ENCODE results near the gene HECTD4.

The HECTD4 gene

GRCh38 chr12:112308161-112308560 is 74.1 kb downstream of the HECTD4 start:
- H3K4me3 ChIP-seq (ENCODE audit: low read depth, low read length) = no peak overlapping the region
- in situ Hi-C loops (cut with HindIII; ENCODE audit: low sequenced_read_pairs) = no loop called here
- TF ChIP-seq, protein P1, sequence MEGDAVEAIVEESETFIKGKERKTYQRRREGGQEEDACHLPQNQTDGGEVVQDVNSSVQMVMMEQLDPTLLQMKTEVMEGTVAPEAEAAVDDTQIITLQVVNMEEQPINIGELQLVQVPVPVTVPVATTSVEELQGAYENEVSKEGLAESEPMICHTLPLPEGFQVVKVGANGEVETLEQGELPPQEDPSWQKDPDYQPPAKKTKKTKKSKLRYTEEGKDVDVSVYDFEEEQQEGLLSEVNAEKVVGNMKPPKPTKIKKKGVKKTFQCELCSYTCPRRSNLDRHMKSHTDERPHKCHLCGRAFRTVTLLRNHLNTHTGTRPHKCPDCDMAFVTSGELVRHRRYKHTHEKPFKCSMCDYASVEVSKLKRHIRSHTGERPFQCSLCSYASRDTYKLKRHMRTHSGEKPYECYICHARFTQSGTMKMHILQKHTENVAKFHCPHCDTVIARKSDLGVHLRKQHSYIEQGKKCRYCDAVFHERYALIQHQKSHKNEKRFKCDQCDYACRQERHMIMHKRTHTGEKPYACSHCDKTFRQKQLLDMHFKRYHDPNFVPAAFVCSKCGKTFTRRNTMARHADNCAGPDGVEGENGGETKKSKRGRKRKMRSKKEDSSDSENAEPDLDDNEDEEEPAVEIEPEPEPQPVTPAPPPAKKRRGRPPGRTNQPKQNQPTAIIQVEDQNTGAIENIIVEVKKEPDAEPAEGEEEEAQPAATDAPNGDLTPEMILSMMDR (IDR thresholded peaks at IDR 0.05; ENCODE audit: low read depth, low read length) = no peak
- no peak for DNase-seq (ENCODE audit: low read depth, low spot score)

DNA sequence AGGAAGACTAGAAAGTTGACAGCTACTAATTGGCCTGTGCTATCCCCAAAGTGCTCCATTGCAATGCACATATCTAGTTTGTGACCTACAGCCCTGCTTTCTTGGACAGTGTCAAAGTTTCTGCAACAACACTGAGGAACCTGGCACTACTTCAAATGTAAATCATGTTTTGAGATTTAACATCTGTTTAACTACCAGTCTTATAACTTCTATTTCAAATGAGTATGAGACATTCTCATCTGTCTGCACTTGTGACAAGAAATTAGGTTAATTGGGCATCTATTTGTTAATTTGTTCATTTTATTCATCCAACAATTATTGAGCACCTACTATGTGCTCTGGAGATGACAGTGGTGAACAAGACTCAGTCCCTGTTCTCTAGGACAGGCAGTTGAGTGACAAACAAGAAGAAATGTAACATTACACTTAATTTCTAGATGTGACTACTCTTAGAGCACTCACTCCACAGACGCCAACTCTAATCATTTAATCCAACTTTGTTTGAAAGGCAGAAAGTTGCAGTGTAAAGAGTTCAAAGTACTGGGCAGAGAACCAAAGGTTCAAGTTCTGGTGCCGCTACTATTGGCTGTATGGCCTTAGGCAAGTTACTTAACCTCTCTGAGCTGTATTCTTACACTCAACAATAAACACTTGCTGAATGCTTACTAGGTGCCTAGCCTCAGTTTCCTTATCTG is 74.8 kb downstream of the HECTD4 start:
- in situ Hi-C loops (cut with HindIII; ENCODE audit: low sequenced_read_pairs) = no loop called here
- TF ChIP-seq, protein P1 (IDR thresholded peaks at IDR 0.05; ENCODE audit: low read depth, low read length) = no peak

DNA sequence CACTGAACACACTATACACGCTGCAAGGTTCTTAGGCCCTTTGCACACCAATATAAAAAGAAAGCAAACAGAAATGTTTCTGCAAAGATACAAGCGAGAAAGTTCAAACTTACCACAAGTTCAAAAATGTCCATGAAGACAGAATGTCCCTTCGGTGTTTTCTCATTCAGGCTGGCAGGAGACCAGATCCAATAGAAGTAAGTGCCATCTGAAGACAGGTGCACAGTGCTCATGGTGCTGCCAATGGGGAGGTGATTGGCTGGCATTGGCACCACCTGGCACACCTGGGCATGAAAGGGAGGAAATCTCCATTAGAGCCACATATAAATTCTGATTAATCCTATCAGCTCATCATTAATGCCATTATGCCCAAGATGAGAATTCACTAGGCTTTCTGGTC is 76.3 kb downstream of the HECTD4 start:
- in situ Hi-C loops (cut with HindIII; ENCODE audit: low sequenced_read_pairs) = no loop called here
- TF ChIP-seq, protein P1 (IDR thresholded peaks at IDR 0.05; ENCODE audit: low read depth, low read length) = no peak

More for the DNA sequence above, 74.8 kb downstream of the HECTD4 start:
- no peak overlapping the region for H3K4me3 ChIP-seq (ENCODE audit: low read depth, low read length)
- no peak for DNase-seq (ENCODE audit: low read depth, low spot score)

DNA sequence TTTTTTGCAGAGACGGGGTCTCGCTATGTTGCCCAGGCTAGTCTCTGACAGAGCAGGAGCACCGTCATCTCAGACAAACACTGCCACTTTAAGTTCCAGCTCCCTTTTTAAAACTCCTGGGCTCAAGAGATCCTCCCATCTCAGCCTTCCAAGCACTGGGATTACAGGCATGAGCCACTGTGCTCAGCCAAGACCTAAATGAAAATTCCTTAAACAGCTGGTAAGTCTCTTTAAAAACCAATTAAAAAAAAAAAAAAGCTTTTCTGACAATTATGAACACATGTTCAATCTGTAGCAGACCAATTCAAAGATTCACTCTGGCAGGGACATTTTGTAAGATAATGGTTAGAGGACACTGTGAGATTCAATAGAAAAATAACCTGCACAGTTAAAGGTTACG is 77.8 kb downstream of the HECTD4 start:
- in situ Hi-C loops (cut with HindIII; ENCODE audit: low sequenced_read_pairs) = no loop called here
- no peak overlapping the region for H3K4me3 ChIP-seq (ENCODE audit: low read depth, low read length)
- TF ChIP-seq, protein P1 (IDR thresholded peaks at IDR 0.05; ENCODE audit: low read depth, low read length) = no peak
- no peak for DNase-seq (ENCODE audit: low read depth, low spot score)

More for the DNA sequence above, 76.3 kb downstream of the HECTD4 start:
- no peak for DNase-seq (ENCODE audit: low read depth, low spot score)
- H3K4me3 ChIP-seq (ENCODE audit: low read depth, low read length) = no peak overlapping the region

GRCh38 chr12:112303799-112304198 is 78.4 kb downstream of the HECTD4 start:
- no peak overlapping the region for H3K4me3 ChIP-seq (ENCODE audit: low read depth, low read length)
- TF ChIP-seq, protein P1 (IDR thresholded peaks at IDR 0.05; ENCODE audit: low read depth, low read length) = no peak
- no peak for DNase-seq (ENCODE audit: low read depth, low spot score)
- in situ Hi-C loops (cut with HindIII; ENCODE audit: low sequenced_read_pairs) = no loop called here

DNA sequence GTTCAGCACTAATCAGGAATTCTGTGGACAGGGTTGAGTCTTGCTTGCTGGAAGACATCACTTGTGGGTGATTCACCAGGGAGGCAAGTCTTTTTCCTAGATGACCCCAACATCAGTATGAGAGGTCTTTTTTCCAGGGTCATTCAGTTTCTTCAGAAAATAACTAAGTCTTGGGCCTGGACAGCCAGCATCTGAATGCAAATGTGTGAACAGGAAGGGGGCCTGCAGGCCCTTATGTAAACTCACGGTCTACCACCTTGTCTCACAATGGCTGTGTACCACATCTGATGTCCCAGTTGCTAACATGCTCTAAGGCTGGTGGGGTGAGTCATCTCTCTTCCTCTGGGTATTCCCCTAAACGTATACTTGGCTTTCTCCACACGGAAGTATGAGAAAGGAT is 79.2 kb downstream of the HECTD4 start:
- in situ Hi-C loops (cut with HindIII; ENCODE audit: low sequenced_read_pairs) = no loop called here
- TF ChIP-seq, protein P1 (IDR thresholded peaks at IDR 0.05; ENCODE audit: low read depth, low read length) = no peak
- H3K4me3 ChIP-seq (ENCODE audit: low read depth, low read length) = no peak overlapping the region
- DNase-seq (ENCODE audit: low read depth, low spot score) = peak; percentile 85
